GM18526 (cell line): ENCODE results near the gene CMC2.

Source experiments
- POLR2A ChIP-seq: IDR thresholded peaks from 3 replicates; pipeline ENCODE4 v1.6.1; 2011; ENCODE audit not compliant: insufficient read length; ENCODE audit errors: extremely low read depth

CMC2 gene

GRCh38 chr16:81006211-81006812, 373 bp downstream of the CMC2 start:
- TF ChIP-seq POLR2A = peak; percentile 70

- TF ChIP-seq POLR2A = no peak
Observed at GRCh38 chr16:81005610-81006161, 999 bp downstream of the CMC2 start.

- no peak for TF ChIP-seq POLR2A
Observed at GRCh38 chr16:81004646-81005353, 1.9 kb downstream of the CMC2 start.

- no peak for TF ChIP-seq POLR2A
Observed at GRCh38 chr16:81003610-81004460, 2.9 kb downstream of the CMC2 start.

GRCh38 chr16:81003064-81003463, 3.6 kb downstream of the CMC2 start:
- TF ChIP-seq POLR2A = no peak

- TF ChIP-seq POLR2A = no peak
Observed at GRCh38 chr16:81001330-81001729, 5.4 kb downstream of the CMC2 start.

- TF ChIP-seq POLR2A = no peak
Observed at GRCh38 chr16:81000873-81001272, 5.8 kb downstream of the CMC2 start.

- no peak for TF ChIP-seq POLR2A
Observed at GRCh38 chr16:80997964-80998620, 8.6 kb downstream of the CMC2 start.

GRCh38 chr16:80997139-80997798, 9.4 kb downstream of the CMC2 start:
- no peak for TF ChIP-seq POLR2A

GRCh38 chr16:80996688-80997138, 10.0 kb downstream of the CMC2 start:
- TF ChIP-seq POLR2A = no peak

GRCh38 chr16:80994451-80994850, 12.2 kb downstream of the CMC2 start:
- TF ChIP-seq POLR2A = no peak

GRCh38 chr16:80993834-80994233, 12.9 kb downstream of the CMC2 start:
- TF ChIP-seq POLR2A = no peak

- no peak for TF ChIP-seq POLR2A
Observed at GRCh38 chr16:80993307-80993706, 13.4 kb downstream of the CMC2 start.

GRCh38 chr16:80992676-80993293, 13.9 kb downstream of the CMC2 start:
- no peak for TF ChIP-seq POLR2A
